Thyroid gland (tissue), 4 donors: ENCODE measurements around the gene KIDINS220. TPM values are rescaled to one million over a fixed set of nuclear protein-coding genes. Genes with fewer than 3 reads are reported as not detected.
A peak's percentile ranks its signal among the peaks of the same experiment; 100 is the strongest.

Experiments used
- DNase-seq, 2 donors: peaks; one replicate each; pipeline ENCODE4 v3.0.0-alpha.2; 2019
- H3K27ac ChIP-seq, 3 donors: fragments of 200-600 bp; sonication (generic); 1 replicate in 2 of 3; 2 replicates in 1 of 3; pipeline ENCODE4 v1.5.1; 2016 to 2019; ENCODE audit warnings: mild to moderate bottlenecking in 1 of 3, moderate library complexity in 1 of 3
- H3K27me3 ChIP-seq: fragments of 200-600 bp; sonication (generic); one replicate; pipeline ENCODE4 v1.5.1; 2019
- H3K36me3 ChIP-seq, 2 donors: fragments of 200-600 bp; sonication (generic); one replicate each; pipeline ENCODE4 v1.5.1; 2016 to 2019
- H3K4me1 ChIP-seq, 2 donors: fragments of 200-600 bp; sonication (generic); one replicate each; pipeline ENCODE4 v1.5.1; 2017 to 2019
- H3K4me3 ChIP-seq, 3 donors: fragments of 200-600 bp; sonication (generic); replicated peaks in 1 of 3; 1 replicate in 2 of 3; 2 replicates in 1 of 3; pipeline ENCODE4 v1.5.1; 2016; ENCODE audit warnings: mild to moderate bottlenecking in 1 of 3
- H3K9me3 ChIP-seq: fragments of 200-600 bp; sonication (generic); one replicate; pipeline ENCODE4 v1.5.1; 2017
- CTCF ChIP-seq, 6 experiments: fragments of 200-600 bp in 3 of 6; fragments of 450-650 bp in 3 of 6; sonication (generic) in 3 of 6; IDR thresholded peaks; one replicate each; pipeline ENCODE4 v1.5.1; 2016 to 2019; ENCODE audit warnings: antibody characterized with exemption in 6 of 6, mild to moderate bottlenecking in 2 of 6, inconsistent platforms in 1 of 6, moderate library complexity in 1 of 6
- POLR2A ChIP-seq, 2 donors: fragments of 450-650 bp; IDR thresholded peaks; one replicate each; pipeline ENCODE4 v1.6.1; 2017; ENCODE audit warnings: antibody characterized with exemption in 2 of 2, mild to moderate bottlenecking in 2 of 2, moderate library complexity in 1 of 2
- WGBS, 2 donors: methylation state at CpG; one replicate each; pipeline ENCODE4 v1.1.5; 2017; 5-methylcytosine and 5-hydroxymethylcytosine counted together
- intact Hi-C: fragments of 100-400 bp; cut with DNase I; formaldehyde crosslinking; loops from one replicate; pipeline ENCODE4 v1.15.1; 2023
- total RNA-seq, 4 donors: library from RNA; depleted of rRNA; stranded (reverse); fragments of >200 nt; gene quantifications; one replicate each; pipeline ENCODE4 v1.2.3, GENCODE V29; 2016

The KIDINS220 gene
- total RNA-seq, 4 donors from 2014 or later: 74.0 to 140 (median 79.3) TPM

- TF ChIP-seq POLR2A (IDR thresholded peaks at IDR 0.05): no peak
- peak in 1 of 6 experiments; percentile 5 for TF ChIP-seq CTCF (IDR thresholded peaks at IDR 0.05)
- Histone ChIP-seq H3K36me3 (no peaks in the 10 kb centered on the region), H3K9me3 (no peaks in the 10 kb centered on the region), H3K4me1 (no peaks in the 10 kb centered on the region), H3K4me3 (no peak overlapping the region), H3K27ac (no peak overlapping the region), H3K27me3 (no peaks in the 10 kb centered on the region)
- intact Hi-C loops: no loop called here
- no peak for DNase-seq
- WGBS, 2 donors: 77 to 79% methylated on average over 5 of the region's 5 CpGs
Measured at GRCh38 chr2:8882094-8882493, 44.7 kb upstream of the KIDINS220 start.

GRCh38 chr2:8877894-8878293, 40.5 kb upstream of the KIDINS220 start:
- TF ChIP-seq CTCF (IDR thresholded peaks at IDR 0.05): no peak
- TF ChIP-seq POLR2A (IDR thresholded peaks at IDR 0.05): no peak
- Histone ChIP-seq H3K4me1 (no peaks in the 10 kb centered on the region), H3K27me3 (no peaks in the 10 kb centered on the region), H3K27ac (no peak overlapping the region), H3K9me3 (no peaks in the 10 kb centered on the region), H3K4me3 (no peak overlapping the region), H3K36me3 (no peaks in the 10 kb centered on the region)
- intact Hi-C loops: no loop called here
- 94 to 97% methylated on average over 4 of the region's 4 CpGs for WGBS, 2 donors
- DNase-seq: no peak

- H3K9me3 ChIP-seq: no peaks in the 10 kb centered on the region
- no peak overlapping the region for H3K27ac ChIP-seq
- no peak overlapping the region for H3K4me3 ChIP-seq
- no peaks in the 10 kb centered on the region for H3K27me3 ChIP-seq
- intact Hi-C loops: no loop called here
- WGBS, 2 donors: 89 to 91% methylated on average over 4 of the region's 4 CpGs
- TF ChIP-seq CTCF (IDR thresholded peaks at IDR 0.05): no peak
- no peak for TF ChIP-seq POLR2A (IDR thresholded peaks at IDR 0.05)
- no peaks in the 10 kb centered on the region for H3K36me3 ChIP-seq
- DNase-seq: no peak
- no peaks in the 10 kb centered on the region for H3K4me1 ChIP-seq
Measured at GRCh38 chr2:8877332-8877731, 39.9 kb upstream of the KIDINS220 start.

- no peak overlapping the region for H3K4me3 ChIP-seq
- H3K27me3 ChIP-seq: no peaks in the 10 kb centered on the region
- DNase-seq: no peak
- H3K36me3 ChIP-seq: no peaks in the 10 kb centered on the region
- no peaks in the 10 kb centered on the region for H3K4me1 ChIP-seq
- no peak overlapping the region for H3K27ac ChIP-seq
- TF ChIP-seq CTCF (IDR thresholded peaks at IDR 0.05): no peak
- no peak for TF ChIP-seq POLR2A (IDR thresholded peaks at IDR 0.05)
- no peaks in the 10 kb centered on the region for H3K9me3 ChIP-seq
- intact Hi-C loops: no loop called here
Measured at GRCh38 chr2:8876628-8877027, 39.2 kb upstream of the KIDINS220 start.

GRCh38 chr2:8872821-8873432, 35.5 kb upstream of the KIDINS220 start:
- H3K27ac ChIP-seq: no peak overlapping the region
- intact Hi-C loops: loop anchor here (5.0 kb wide), 1 partner anchor 264 kb away; no protein-coding TSS in a partner anchor
- TF ChIP-seq POLR2A (IDR thresholded peaks at IDR 0.05) (no peak), CTCF (IDR thresholded peaks at IDR 0.05) (peak in 5 of 6 experiments; percentile 33 to 67 (median 61))
- no peak overlapping the region for H3K4me3 ChIP-seq
- no peaks in the 10 kb centered on the region for H3K9me3 ChIP-seq
- no peaks in the 10 kb centered on the region for H3K36me3 ChIP-seq
- WGBS, 2 donors: 47 to 50% methylated on average over 11 of the region's 11 CpGs
- H3K4me1 ChIP-seq: no peaks in the 10 kb centered on the region
- H3K27me3 ChIP-seq: no peaks in the 10 kb centered on the region
- no peak for DNase-seq
